ENCODE data around the gene CCDC88C. TPM values are rescaled to one million over a fixed set of nuclear protein-coding genes. Genes with fewer than 3 reads are reported as not detected.

The CCDC88C gene
- total RNA-seq, 1 donor from 2014 or later, result 16.5 TPM

DNA sequence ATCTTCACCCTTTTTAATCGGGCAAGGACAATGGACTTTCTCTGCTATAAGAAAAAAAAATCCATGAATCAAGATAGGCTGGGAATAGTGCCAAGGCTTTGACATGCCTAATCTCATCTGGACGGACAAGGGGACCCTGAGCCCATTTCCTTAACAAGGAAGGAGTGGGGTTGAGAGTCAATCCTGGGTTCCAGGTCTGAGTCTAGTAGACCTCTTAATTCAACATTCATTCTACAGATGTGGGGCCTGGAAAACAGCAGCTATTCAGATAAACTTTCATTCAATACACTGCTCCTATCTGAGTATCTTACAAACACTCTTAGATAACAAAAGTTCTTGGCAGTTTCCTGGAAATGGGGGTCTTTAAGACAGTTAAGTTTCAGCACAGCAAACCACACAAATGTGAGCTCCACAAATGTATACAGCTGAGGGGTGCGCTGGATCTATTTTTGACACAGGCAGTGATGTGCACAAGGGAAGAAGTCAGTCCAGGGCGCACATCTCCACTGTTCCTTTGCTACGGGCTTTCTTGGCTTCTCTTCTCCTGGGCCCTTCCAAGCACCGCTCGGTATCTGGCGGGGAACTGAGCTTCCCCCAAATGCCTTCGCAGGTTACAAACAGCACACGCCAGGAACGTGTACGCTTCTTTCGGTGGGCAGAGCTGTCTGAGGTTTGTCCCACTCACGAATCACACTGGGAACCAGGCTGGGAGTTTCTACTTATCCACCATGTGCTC is 90.9 kb downstream of the CCDC88C start:
- DNase-seq, result no peak

DNA sequence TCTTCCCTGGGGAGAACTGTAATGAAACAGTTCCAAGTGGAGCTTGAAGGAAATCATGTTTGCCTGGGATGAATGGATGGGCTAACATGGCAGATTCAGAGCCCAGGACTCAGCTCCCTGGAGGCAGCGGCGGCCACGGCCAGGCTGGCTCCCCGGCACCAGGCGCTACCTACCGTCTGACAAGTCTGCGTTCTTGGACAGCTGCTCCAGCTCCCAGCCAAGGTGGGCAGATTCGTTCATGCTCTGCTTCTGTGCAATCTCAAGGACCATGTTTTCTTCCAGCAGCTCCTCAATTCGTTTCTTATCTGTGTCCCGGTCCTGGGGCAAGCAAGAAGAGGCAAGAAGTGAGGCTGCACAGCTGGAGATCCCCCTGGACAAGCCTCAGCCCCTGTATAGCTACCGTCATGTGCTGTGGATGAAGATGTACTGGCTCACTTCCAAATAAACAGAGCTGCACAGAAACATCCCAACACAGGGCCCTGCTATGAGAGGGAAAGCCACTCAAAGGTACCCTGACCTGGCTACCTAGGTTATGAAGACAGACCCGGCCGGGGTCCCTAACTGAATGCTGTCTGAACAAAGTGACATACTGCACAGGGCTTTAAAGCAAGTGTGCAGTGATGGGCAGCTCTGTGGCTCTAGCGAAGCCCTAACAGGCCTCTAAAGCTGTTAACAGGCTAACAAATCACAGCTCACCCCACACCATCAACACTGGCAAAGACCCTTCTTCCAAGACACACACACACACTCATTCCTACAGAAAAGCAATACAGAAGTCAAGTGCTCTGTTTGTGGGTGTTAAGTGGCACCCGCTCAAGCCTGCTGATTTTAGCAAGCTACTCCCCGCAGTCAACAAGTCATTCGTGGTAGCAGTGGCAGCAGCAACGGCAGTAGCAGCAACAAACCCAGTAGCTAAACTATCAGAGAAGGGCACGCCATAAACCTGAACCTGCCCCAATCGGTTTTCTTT is 92.7 kb downstream of the CCDC88C start:
- DNase-seq, result no peak

DNA sequence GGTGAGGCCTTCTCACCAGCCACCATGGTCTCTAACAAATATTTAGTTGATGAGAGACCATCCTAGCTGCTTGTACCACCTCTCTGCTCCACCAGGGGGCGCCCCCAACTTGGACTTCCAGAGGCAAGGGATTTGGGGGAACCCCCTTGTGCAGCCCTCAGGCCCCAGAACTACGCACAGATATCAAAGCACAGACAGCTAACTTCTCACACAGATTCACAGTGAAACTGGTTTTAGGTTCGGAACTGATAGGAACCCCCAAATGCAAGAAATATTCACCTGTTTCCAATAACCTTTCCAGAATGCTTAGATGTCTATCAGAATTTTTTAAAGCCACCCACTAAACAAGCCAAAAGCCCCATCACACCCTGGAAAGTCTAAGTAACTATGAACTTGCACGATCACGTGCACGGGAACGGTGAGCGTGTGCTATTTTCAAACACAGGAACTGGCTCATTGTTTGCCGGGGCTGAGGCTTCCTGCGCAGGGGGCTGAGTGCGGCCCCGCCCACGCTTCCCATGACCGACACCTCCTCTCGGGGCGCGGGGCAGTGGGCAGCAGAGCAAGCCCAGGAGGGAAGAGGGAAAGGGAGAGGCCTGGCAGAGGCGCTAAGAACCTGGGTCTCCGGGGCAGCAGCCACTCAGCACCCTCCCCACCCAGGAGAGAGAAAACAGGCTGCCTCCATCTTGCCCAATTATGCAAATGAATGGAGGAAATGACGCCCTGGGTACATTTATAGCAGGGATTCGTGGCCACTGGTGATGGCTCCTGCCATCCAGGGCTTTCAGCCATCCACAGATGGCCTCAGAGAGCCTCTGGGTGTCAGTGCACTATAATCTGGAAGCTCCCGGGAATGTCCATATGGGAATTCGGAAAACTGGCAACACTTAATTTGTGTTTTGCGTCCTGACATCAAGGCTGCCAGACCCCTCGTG is 93.7 kb downstream of the CCDC88C start:
- peak; percentile 72 for DNase-seq

DNA sequence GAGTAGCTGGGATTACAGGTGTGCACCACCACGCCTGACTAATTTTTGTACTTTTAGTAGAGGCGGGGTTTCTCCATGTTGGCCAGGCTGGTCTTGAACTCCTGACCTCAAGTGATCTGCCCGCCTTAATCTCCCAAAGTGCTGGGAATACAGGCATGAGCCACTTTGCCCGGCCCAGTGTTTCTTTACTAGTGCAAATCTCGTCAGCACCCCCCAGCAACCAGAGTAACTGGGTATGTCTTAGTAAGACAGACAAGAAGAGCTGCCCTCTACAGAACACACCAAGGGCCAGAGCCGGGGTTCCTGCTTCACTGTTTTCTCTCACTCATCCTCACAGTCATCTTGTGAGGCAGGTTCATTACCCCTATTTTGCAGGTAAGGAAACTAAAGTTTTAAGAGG is 94.6 kb downstream of the CCDC88C start:
- no peak for DNase-seq

DNA sequence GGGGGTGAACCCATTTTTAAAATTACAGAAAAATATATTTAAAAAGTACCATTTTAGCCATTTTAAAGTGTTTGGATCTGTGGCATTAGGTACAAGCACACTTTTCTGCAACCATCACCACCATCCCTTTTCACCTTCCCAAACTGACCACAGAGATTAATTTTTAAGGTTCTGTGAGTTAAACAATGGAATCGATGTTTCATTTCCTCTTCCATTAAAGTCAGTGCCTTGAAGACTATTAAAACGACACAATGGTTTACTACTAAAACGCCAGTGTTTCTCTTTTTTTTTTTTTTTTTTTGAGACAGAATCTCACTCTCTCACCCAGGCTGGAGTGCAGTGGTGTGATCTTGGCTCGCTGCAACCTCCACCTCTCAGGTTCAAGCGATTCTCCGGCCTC is 95.0 kb downstream of the CCDC88C start:
- no peak for DNase-seq

DNA sequence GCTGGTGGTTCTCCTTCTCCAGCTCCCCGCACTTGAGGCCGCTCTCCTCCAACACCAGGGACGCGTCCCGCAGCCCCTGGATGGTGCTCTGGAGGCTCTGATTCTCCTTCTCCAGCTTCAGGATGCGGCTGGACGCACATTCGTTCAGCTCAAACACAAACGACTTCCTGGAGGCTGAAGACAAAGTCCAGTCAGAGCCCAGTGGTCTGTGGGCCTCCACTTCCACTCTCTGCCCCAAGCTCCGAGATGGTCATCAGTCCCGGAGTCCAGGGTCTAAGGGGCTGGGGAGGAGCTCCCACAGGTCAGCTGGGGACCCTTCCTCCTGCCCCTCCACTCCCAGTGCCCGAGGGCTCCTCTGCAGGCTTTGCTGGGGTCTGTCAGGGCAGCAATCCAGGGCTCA is 96.5 kb downstream of the CCDC88C start:
- no peak for DNase-seq

DNA sequence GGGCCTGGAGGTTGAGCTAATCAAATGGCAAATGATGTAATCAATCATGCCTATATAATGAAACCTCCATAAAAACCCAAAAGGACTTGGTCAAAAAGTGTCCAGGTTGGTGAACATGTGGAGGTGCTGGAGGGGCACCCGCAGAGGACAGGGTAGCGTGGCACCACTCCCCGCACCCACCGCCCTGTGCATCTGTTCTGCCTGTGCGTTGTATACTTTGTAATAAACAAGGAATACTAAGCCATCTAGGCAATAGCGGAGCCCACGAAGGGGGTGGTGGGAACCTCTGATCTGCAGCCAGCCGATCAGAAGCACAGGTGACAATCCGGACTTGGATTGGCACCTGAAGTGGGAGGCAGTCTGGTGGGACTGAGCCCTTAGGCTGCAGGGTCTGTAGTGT is 97.4 kb downstream of the CCDC88C start:
- no peak for DNase-seq

DNA sequence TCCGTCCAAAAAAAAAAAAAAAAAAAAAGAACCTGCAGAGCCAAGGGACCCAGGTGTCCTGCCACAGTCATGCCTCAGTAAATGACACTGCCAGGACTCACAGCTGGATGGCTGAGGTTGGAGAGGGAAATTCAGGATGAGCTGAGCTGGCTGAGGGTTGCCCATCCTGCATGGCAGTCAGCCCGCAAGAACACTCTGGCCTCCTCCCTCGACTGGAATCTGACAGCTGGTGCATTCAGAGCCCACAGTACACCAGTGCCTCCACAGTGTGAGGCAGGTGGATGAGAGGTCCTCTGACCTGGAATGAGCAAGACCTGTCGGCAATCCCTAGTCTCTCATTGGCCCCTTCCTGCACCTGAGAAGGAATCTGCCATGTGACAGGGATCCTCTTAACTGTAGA is 98.7 kb downstream of the CCDC88C start:
- no peak for DNase-seq

DNA sequence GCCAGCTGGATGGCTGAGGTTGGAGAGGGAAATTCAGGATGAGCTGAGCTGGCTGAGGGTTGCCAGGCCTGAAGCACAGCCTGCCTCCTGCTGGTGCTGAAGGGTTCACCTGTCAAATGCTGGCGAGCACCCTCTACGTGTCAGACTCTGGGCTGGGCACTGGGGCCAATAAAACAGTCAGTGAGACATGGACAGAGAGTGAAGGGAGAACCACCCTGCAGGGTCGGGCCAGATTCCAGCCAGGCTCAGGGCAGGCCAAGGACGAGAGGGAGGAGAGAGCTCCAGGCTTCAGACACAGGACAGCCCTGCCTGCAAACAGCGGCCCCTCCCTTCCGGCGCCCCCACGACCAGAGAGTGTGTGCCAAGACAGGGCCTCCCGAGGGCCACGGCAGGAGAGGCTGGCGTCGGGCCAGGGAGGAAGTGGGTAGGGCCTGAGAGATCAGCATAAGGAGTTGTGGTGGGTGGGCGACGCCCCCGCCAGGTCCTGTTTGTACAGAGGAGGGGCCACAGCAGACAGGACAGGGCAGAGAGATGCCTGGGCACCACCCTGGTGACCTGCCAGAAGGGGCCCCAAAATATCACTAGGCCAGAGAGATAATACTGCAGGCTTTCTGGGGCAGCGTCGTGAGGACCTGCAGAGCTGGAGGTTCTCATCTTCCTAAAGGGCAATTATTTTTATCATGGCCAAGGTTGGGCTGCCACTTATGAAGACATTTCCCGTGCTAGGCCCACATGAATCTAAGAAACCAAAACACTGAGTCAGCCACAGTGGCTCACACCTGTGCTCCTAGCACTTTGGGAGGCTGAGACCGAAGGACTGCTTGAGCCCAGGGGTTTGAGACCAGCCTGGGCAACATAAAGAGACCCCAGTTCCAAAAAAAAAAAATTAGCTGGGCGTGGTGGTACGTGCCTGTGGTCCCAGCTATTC is 100.0 kb downstream of the CCDC88C start:
- no peak for DNase-seq

DNA sequence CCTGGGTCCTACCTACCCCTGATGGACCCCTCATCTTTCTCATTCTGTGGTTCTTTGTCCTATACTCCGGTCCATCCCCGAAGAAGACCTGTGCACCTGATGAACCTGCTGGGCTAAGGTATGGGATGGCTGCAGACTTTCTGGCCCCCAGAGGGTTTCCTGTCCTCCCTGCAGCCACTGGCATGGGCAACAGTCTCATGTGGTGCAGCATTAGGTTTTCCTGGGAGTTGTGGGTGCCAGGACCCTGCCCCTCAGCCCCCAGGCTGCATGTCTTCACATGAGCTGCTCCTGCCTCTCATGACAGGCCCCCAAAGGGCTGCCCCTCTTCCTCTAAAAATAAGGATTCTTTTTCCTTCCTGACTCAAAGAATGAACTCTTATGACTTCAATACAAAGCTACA is 100.9 kb downstream of the CCDC88C start:
- no peak for DNase-seq

DNA sequence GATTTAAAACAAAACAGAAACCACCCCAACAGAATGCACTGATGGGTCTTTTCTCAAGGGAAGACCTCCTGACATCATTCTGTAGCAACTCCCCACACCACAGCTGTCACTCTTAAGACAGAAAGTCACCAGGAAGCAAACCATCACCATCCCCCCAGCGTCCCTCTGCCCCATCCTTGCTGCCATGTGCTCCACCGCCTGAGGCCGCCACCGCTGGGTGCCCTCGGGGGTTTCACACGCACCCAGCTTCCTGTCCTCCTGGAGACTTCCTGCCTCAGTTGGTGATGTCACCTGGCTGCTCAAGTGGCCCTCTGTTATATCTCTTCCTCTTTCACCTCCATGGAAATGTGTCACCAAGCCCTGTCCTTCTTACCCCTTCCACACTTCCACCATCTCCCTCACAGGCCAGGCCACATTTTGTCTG is 101.8 kb downstream of the CCDC88C start:
- DNase-seq, result no peak

DNA sequence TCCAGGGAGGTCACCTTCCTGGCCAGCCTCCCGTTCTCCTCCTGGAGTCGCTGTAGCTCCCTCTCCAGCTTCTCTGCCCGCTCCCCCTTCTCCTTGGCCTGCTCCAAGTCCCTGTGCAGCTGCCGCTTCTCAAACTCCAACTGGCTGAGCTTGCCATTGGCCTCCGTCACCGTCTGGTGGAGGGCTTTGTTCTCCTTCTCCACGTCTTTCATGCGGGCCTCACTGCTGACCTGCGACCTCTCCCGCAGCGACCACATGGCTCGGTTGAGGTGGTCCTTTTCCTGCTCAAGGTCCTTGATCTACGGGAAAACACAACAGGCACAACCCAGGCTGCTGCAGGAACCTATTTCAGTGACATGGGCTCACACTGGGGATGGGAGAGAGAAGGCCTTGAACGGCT is 103.8 kb downstream of the CCDC88C start:
- no peak for DNase-seq

DNA sequence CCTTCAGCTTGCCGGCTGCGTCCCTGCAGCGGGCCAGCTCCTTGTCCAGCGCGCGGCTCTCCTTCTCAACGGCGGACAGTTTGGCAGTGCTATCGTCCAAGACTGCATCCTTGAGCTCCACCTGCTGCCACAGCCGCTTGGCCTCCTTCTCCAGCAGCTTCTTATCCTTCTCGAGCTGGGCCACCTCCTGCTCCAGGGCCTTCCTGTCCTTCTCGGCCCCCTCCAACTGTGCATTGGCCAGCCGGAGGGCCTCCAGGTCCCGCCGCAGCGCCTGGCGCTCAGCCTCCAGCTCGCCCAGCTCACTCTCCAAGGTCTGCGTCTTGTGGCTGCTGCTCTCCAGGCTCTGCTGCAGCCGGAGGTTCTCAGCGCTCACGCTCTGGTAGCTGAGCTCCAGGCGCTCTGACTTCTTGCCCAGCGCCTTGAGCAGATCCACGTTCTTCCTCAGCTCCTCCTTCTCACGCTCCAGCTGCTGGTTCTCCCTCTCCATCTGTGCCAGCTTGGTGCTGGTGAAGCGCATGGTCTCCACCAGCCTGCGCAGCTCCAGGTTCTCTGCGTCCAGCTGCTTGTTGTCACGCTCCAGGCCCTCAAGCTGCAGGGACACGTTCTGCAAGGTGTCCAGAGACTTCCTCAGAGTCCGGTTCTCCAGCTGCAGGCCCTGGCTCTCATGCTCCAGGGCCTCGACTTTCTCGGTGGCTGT is 104.3 kb downstream of the CCDC88C start:
- no peak for DNase-seq

DNA sequence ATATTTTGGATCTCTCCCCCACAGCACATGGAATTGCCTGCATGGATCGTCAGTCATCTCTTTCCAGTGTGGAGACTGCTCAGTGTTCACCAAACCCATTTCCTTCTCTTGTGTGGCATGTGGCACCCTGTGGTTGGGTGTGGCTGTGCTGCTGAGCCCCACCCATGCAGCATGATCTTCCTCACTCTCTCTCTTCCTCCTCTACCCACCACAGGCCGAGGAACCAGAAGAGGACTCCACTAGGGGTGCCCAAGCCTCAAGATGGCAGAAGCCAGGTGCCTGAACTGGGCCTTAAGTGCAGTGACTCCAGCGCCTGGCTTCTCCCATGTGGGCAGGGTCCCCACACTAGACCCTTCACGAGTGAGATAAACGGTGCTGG is 106.3 kb downstream of the CCDC88C start:
- DNase-seq, result no peak

DNA sequence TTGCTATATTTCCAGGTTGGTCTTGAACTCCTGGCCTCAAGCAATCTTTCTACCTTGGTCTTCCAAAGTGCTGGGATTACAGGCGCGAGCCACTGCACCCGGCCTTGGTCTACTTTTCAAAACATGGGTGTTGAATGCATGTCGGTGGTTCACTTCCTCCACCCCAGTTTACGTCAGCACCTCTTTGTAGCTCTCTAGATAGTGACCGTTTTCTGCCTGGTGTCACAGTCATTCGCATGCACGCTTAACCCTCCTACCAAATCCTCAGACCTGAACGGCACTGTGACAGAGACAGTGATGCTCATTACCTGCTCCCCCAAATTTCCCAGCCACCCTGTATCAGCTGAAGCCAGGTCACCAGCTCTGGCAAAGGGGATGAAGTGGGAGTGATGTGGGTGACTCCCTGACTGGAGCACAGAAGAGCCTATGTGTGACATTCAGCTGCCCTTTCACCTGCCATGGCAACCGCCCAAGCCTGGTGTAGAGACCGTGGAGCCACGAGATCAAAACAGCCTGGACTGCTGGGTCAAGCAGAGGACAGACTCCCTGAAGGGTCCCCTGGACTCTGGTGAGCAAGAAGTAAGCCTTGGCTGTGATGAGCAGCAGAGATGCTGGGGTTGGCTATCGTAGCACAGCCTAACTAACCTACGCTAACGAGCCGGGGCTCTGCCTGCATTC is 106.9 kb downstream of the CCDC88C start:
- no peak for DNase-seq

DNA sequence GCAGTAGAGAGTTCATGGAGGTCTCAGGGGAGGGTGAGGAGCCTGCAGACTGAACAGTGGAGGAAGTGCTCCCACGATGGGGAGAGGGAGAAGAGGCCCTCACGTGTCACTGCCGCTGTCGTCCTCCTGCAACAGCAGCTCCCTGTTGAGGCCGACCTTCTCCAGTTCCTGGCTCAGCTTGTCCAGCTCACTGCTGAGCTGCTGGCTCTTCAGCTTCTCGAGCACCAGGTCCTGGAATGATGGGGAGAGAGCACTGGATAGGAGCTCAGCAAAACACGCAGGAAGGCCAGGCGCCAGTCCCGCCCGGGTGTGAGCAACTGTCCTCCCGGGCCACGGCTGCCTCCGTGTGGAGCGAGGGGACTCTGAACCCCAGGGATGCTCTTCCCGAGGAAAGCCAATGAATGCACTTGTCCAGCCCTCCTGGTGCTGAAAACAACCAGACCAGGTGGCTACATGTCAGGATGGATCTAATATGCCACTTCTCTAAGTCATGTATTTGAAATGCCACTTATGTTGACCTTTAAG is 107.8 kb downstream of the CCDC88C start:
- no peak for DNase-seq

DNA sequence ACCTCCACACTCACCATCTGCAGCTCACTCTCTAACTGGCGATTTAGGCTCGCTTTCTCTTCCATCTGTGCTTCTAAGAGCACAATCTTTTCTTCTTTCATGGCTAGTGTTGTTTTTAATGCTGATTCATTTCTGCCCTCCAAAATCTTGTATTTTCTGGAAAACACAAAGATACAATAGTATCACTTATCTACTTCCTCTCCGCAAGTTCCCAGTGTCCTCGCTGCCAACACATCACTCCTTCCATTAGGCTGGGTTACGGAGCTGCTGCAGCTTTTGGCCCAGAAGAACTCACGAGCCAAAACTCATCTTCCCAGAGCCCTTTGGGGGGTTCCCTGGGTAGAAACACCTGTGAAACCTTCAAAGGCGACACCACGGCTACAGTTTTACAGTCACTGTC is 109.3 kb downstream of the CCDC88C start:
- DNase-seq, result no peak

DNA sequence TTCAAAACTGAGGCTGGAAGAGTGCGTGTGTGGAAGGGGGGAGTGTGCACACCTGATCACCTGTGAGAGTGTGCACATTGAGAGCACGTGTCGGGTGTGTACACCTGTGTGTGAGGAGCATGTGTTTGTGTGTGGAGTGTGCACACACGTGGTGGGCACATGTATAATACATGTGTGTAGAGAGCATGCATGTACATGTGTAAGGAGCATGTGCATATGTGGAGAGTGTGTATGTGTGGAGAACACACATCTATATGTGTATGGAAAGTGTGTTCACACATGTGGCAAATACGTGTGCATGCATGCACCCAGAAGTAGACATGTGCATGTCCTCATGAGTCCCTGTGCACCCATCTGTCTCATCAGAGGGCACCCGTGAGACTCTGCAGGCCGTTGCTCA is 110.0 kb downstream of the CCDC88C start:
- no peak for DNase-seq

DNA sequence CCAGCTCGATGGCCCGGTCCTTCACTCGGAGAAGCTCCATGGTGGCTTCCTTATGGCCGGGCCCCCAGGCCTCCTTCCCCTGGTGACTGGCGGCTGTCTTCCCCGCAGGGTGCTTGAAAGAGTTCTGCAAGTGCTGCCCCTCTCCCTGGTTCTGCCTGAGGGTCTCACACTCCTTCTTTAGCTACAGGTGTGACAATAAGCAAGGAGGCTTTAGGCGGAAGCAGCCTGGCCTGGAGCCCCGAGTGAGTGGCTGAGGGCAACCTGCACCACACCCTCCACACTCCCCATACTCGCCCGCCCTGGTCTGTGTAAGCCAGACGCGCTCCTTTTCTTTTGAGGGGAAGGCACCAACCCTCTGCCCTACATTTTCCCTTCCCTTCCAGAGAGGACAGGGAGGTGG is 110.6 kb downstream of the CCDC88C start:
- DNase-seq, result no peak

DNA sequence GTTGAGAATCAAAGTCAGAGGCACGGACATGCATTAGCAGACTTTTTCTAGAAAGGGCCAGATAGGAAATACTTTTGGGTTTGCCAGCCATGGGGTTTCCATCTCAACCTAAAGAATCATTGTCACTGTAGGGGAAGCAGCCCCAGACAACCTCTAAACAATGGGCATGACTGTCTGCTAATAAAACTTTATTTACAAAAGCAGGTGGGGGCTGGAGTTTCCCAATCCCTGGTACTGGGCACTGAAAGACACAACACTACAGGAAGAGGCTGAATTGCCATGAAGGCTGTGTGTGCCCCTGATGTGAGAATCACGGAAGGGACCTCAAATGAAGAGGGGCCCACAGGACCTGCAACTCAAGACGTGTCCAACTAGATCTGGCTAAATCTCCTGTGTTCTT is 111.1 kb downstream of the CCDC88C start:
- no peak for DNase-seq

Measured in skin of body (tissue), 2 donors.